SH-SY5Y (cell line): ENCODE results near the gene METRNL.

ENCODE experiments used
- GATA2 ChIP-seq: IDR thresholded peaks from 2 replicates; pipeline ENCODE4 v1.6.1; 2011; ENCODE audit warnings: mild to moderate bottlenecking, low read depth, low read length
- GATA3 ChIP-seq: IDR thresholded peaks from 2 replicates; pipeline ENCODE4 v1.6.1; 2011; ENCODE audit warnings: low read depth, mild to moderate bottlenecking, low read length, moderate library complexity

DNA sequence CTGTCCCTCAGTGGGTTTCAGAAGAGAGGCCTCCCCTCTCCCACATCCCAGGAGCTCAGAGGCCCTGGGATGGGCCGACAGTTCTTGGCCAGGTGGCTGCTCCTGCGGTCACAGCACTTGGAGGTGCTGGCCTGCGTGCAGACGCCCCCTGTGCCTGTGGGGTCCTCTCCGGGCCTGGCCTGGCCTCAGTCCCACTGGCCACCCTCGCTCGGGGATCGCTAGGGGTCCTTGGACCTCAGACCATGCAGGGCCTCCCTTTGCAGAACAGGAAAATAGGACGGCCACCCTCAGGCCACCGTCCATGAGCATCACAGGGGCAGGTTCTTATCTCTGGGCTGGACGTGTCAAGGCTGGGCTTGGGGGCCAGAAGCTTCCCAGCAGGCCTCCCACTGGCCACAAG lies 30.0 kb downstream of the METRNL start:
- no peak for TF ChIP-seq GATA3
- TF ChIP-seq GATA2 = peak; percentile 51; the same call in 1 of the 2 replicates
